GM23338 (cell line): Measurements from ENCODE around the gene ZSCAN21. TPM values are rescaled to one million over a fixed set of nuclear protein-coding genes. Genes with fewer than 3 reads are reported as not detected.

ENCODE experiments used
- ATAC-seq: fragments of 200-7000 bp; cut with Tn5 transposase; 3 replicates; pipeline ENCODE4 v1.9.1; 2020
- DNase-seq: peaks from one replicate; pipeline ENCODE4 v3.0.0-alpha.2; 2015; ENCODE audit warnings: low spot score
- H2AFZ ChIP-seq: fragments of 200-600 bp; sonication (generic); 2 replicates; pipeline ENCODE4 v1.8.0; 2016; ENCODE audit warnings: antibody characterized with exemption, mild to moderate bottlenecking, moderate library complexity
- H3F3A ChIP-seq: fragments of 200-600 bp; sonication (generic); replicated peaks from 2 replicates; pipeline ENCODE4 v1.8.0; 2017; ENCODE audit warnings: antibody characterized with exemption, mixed run types, low read depth
- H3K27ac ChIP-seq: fragments of 200-600 bp; sonication (generic); 2 replicates; pipeline ENCODE4 v1.6.1; 2016; ENCODE audit warnings: low read depth
- H3K27me3 ChIP-seq: fragments of 200-600 bp; sonication (generic); 2 replicates; pipeline ENCODE4 v1.8.0; 2016; ENCODE audit warnings: mild to moderate bottlenecking, mixed run types, moderate library complexity; ENCODE audit not compliant: insufficient read depth
- H3K36me3 ChIP-seq: fragments of 200-600 bp; sonication (generic); 2 replicates; pipeline ENCODE4 v1.8.0; 2016; ENCODE audit warnings: mild to moderate bottlenecking; ENCODE audit not compliant: insufficient read depth
- H3K4me1 ChIP-seq: fragments of 200-600 bp; sonication (generic); 2 replicates; pipeline ENCODE4 v1.8.0; 2016; ENCODE audit warnings: mild to moderate bottlenecking, moderate library complexity; ENCODE audit not compliant: insufficient read depth
- H3K4me2 ChIP-seq: fragments of 200-600 bp; sonication (generic); 2 replicates; pipeline ENCODE4 v1.7.1; 2017; ENCODE audit warnings: mixed run types
- H3K4me3 ChIP-seq: fragments of 200-600 bp; sonication (generic); 2 replicates; pipeline ENCODE4 v1.6.1; 2016; ENCODE audit warnings: mixed run types
- H3K79me2 ChIP-seq: fragments of 200-600 bp; sonication (generic); replicated peaks from 2 replicates; pipeline ENCODE4 v1.8.0; 2017; ENCODE audit warnings: mild to moderate bottlenecking; ENCODE audit not compliant: insufficient read depth
- H3K9me2 ChIP-seq: fragments of 200-600 bp; sonication (generic); 2 replicates; pipeline ENCODE4 v1.8.0; 2017; ENCODE audit not compliant: insufficient read depth
- H4K20me1 ChIP-seq: fragments of 200-600 bp; sonication (generic); replicated peaks from 2 replicates; pipeline ENCODE4 v1.8.0; 2017; ENCODE audit warnings: mild to moderate bottlenecking; ENCODE audit not compliant: insufficient read depth
- H3K27ac Mint-ChIP-seq: 2 replicates; pipeline ENCODE4 v1.8.0; 2020; ENCODE audit warnings: inconsistent platforms, mild to moderate bottlenecking, moderate library complexity, mixed read lengths
- H3K27me3 Mint-ChIP-seq: 3 replicates; pipeline ENCODE4 v1.8.0; 2022; ENCODE audit warnings: low read depth, mild to moderate bottlenecking, moderate library complexity, mixed read lengths, inconsistent platforms; ENCODE audit not compliant: insufficient read depth, poor library complexity
- H3K36me3 Mint-ChIP-seq: 3 replicates; pipeline ENCODE4 v1.8.0; 2021; ENCODE audit warnings: low read depth, mild to moderate bottlenecking, inconsistent platforms, moderate library complexity, mixed read lengths
- H3K4me1 Mint-ChIP-seq: 3 replicates; pipeline ENCODE4 v1.8.0; 2020; ENCODE audit warnings: mild to moderate bottlenecking, inconsistent platforms, mixed read lengths
- H3K4me3 Mint-ChIP-seq: 3 replicates; pipeline ENCODE4 v1.8.0; 2021; ENCODE audit warnings: moderate library complexity, mild to moderate bottlenecking, inconsistent platforms, mixed read lengths
- H3K9me3 Mint-ChIP-seq: 3 replicates; pipeline ENCODE4 v1.8.0; 2020; ENCODE audit warnings: moderate library complexity, mild to moderate bottlenecking, inconsistent platforms, mixed read lengths
- EZH2 ChIP-seq: fragments of 200-600 bp; sonication (generic); IDR thresholded peaks from one replicate; pipeline ENCODE4 v1.8.0; 2017; ENCODE audit warnings: antibody characterized with exemption, mild to moderate bottlenecking, low read depth; ENCODE audit not compliant: unreplicated experiment
- EZH2phosphoT487 ChIP-seq: fragments of 200-600 bp; sonication (generic); IDR thresholded peaks from one replicate; pipeline ENCODE4 v1.8.1; 2018; ENCODE audit warnings: antibody characterized with exemption; ENCODE audit not compliant: unreplicated experiment
- JUNB ChIP-seq: IDR thresholded peaks from one replicate; pipeline ENCODE4 v1.6.1; 2016; ENCODE audit warnings: antibody characterized with exemption; ENCODE audit not compliant: unreplicated experiment
- POLR2AphosphoS5 ChIP-seq: IDR thresholded peaks from 2 replicates; pipeline ENCODE4 v1.6.1; 2016; ENCODE audit warnings: antibody characterized with exemption, low read depth
- ZNF114 ChIP-seq: fragments of 250-450 bp; sonication (Bioruptor Pico); IDR thresholded peaks from 2 replicates; pipeline ENCODE4 v1.5.0; 2020; ENCODE audit warnings: mild to moderate bottlenecking, moderate library complexity
- ZNF331 ChIP-seq: fragments of 250-450 bp; sonication (Bioruptor Pico); IDR thresholded peaks from 2 replicates; pipeline ENCODE4 v1.5.0; 2020; ENCODE audit warnings: low read depth, mild to moderate bottlenecking, moderate library complexity
- polyA plus RNA-seq: library from polyadenylated mRNA; unstranded; fragments of >200 nt; fragmentation: Nextera tagmentation; extraction: Ambion mirVana; gene quantifications from 2 replicates; pipeline ENCODE4 v1.2.1, GENCODE V29; 2016
- total RNA-seq: library from RNA; depleted of rRNA; stranded (reverse); fragments of >200 nt; shearing (Covaris generic); gene quantifications from 2 replicates; pipeline ENCODE4 v1.2.3, GENCODE V29; 2014
- TF ChIP-seq, protein P1 (sequence below): IDR thresholded peaks from one replicate; pipeline ENCODE4 v1.6.1; 2018; ENCODE audit warnings: antibody characterized with exemption; ENCODE audit not compliant: unreplicated experiment
- TF ChIP-seq, protein P2 (sequence below), 2 experiments: fragments of 200-600 bp in 1 of 2; sonication (generic) in 1 of 2; conservative IDR thresholded peaks; 2 replicates each; pipeline versions ENCODE4 v1.5.1 to v1.6.1; 2016 to 2017; ENCODE audit warnings: antibody characterized with exemption in 2 of 2, low read depth in 2 of 2, mild to moderate bottlenecking in 2 of 2, moderate library complexity in 1 of 2
- TF ChIP-seq, protein P3 (sequence below): fragments of 250-450 bp; sonication (Bioruptor Pico); IDR thresholded peaks from 2 replicates; pipeline ENCODE4 v1.5.0; 2020; ENCODE audit warnings: mild to moderate bottlenecking, moderate library complexity

Gene ZSCAN21
- total and polyA plus RNA-seq, 2 experiments from 2014 or later = 15.7 to 21.8 TPM

DNA sequence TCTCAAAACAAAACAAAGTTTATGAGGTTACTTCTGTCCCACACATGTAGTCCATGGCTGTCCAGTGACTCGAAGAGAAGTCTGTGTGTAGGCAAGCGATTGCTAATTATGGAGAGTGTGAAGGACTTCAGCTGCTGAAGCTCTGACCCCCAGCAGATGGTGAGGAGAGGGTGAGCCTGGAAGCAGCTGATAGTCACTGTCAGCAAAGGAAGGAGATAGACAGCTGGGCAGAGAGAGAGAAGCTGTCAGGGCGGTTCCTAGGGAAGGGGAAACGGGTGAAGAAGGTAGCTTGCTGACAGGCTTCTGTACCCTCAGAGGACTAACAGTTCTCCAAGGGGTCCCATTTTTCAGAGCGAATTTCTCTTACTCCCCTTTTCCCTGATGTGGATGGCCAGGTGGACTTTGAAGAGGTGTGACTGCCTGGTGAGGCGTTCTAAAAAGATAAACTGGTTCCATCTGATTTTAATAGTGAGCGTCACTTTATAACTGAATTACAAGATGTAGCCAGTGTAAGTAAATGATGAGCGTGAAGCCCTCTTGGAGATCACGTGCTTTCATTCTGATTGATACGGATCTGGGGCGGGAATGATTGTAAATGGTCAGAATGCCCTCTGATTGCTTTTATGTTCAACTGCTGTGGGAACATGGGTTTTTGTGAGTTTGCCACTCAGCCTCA is 12.1 kb downstream of the ZSCAN21 start:
- H3K27ac ChIP-seq = no peak overlapping the region
- TF ChIP-seq, protein P1, sequence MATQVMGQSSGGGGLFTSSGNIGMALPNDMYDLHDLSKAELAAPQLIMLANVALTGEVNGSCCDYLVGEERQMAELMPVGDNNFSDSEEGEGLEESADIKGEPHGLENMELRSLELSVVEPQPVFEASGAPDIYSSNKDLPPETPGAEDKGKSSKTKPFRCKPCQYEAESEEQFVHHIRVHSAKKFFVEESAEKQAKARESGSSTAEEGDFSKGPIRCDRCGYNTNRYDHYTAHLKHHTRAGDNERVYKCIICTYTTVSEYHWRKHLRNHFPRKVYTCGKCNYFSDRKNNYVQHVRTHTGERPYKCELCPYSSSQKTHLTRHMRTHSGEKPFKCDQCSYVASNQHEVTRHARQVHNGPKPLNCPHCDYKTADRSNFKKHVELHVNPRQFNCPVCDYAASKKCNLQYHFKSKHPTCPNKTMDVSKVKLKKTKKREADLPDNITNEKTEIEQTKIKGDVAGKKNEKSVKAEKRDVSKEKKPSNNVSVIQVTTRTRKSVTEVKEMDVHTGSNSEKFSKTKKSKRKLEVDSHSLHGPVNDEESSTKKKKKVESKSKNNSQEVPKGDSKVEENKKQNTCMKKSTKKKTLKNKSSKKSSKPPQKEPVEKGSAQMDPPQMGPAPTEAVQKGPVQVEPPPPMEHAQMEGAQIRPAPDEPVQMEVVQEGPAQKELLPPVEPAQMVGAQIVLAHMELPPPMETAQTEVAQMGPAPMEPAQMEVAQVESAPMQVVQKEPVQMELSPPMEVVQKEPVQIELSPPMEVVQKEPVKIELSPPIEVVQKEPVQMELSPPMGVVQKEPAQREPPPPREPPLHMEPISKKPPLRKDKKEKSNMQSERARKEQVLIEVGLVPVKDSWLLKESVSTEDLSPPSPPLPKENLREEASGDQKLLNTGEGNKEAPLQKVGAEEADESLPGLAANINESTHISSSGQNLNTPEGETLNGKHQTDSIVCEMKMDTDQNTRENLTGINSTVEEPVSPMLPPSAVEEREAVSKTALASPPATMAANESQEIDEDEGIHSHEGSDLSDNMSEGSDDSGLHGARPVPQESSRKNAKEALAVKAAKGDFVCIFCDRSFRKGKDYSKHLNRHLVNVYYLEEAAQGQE = no peak
- TF ChIP-seq, protein P2, sequence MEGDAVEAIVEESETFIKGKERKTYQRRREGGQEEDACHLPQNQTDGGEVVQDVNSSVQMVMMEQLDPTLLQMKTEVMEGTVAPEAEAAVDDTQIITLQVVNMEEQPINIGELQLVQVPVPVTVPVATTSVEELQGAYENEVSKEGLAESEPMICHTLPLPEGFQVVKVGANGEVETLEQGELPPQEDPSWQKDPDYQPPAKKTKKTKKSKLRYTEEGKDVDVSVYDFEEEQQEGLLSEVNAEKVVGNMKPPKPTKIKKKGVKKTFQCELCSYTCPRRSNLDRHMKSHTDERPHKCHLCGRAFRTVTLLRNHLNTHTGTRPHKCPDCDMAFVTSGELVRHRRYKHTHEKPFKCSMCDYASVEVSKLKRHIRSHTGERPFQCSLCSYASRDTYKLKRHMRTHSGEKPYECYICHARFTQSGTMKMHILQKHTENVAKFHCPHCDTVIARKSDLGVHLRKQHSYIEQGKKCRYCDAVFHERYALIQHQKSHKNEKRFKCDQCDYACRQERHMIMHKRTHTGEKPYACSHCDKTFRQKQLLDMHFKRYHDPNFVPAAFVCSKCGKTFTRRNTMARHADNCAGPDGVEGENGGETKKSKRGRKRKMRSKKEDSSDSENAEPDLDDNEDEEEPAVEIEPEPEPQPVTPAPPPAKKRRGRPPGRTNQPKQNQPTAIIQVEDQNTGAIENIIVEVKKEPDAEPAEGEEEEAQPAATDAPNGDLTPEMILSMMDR (conservative IDR thresholded peaks at IDR 0.05; ENCODE audit: low read depth in 2 of 2) = no peak
- TF ChIP-seq ZNF331 (no peak), EZH2phosphoT487 (no peak), EZH2 (no peak)
- no peak for ATAC-seq
- Mint-ChIP-seq H3K4me3 (no peak overlapping the region), H3K27me3 (peaks cover 7% of the 10 kb centered on the region), H3K9me3 (no peaks in the 10 kb centered on the region), H3K4me1 (no peaks in the 10 kb centered on the region), H3K27ac (no peak overlapping the region), H3K36me3 (peaks cover 87% of the 10 kb centered on the region)
- no peak overlapping the region for H2AFZ ChIP-seq
- no peak overlapping the region for H3K4me2 ChIP-seq
- H3K27me3 ChIP-seq = no peaks in the 10 kb centered on the region
- no peak for DNase-seq
- no peaks in the 10 kb centered on the region for H3K4me1 ChIP-seq
- no peak overlapping the region for H3K4me3 ChIP-seq
- H4K20me1 ChIP-seq = peaks cover 6% of the 10 kb centered on the region; the same call in 1 of the 2 replicates
- H3K36me3 ChIP-seq = peaks cover 40% of the 10 kb centered on the region
- H3K9me2 ChIP-seq = no peaks in the 10 kb centered on the region
- H3F3A ChIP-seq = peaks cover 12% of the 10 kb centered on the region; the same call in 1 of the 2 replicates
- no peaks in the 10 kb centered on the region for H3K79me2 ChIP-seq

DNA sequence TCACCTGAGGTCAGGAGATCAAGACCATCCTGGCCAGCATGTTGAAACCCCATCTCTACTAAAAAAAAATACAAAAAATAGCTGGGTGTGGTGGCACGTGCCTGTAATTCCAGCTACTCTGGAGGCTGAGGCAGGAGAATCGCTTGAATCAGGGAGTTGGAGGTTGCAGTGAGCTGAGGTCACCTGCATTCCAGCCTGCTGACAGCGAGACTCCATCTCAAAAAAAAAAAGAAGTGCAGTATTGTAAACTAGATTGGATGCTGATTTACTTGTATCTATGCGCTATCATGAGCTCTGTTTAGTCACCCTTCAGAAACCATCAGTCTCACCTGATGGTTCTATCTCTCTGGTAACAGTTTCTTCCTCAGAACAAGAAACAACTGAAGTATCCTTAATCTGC is 13.8 kb downstream of the ZSCAN21 start:
- no peaks in the 10 kb centered on the region for H3K79me2 ChIP-seq
- Mint-ChIP-seq H3K4me3 (no peak overlapping the region), H3K27ac (no peak overlapping the region), H3K9me3 (peaks cover 6% of the 10 kb centered on the region; the same call in 1 of the 3 replicates), H3K27me3 (peaks cover 9% of the 10 kb centered on the region), H3K36me3 (peaks cover 86% of the 10 kb centered on the region), H3K4me1 (no peaks in the 10 kb centered on the region)
- no peak overlapping the region for H2AFZ ChIP-seq
- H3F3A ChIP-seq = peaks cover 20% of the 10 kb centered on the region
- no peaks in the 10 kb centered on the region for H3K27me3 ChIP-seq
- no peaks in the 10 kb centered on the region for H3K4me1 ChIP-seq
- peaks cover 6% of the 10 kb centered on the region for H4K20me1 ChIP-seq
- no peaks in the 10 kb centered on the region for H3K9me2 ChIP-seq
- no peak overlapping the region for H3K4me2 ChIP-seq
- DNase-seq (no peak), ATAC-seq (no peak)
- no peak overlapping the region for H3K4me3 ChIP-seq
- no peak overlapping the region for H3K27ac ChIP-seq
- peaks cover 29% of the 10 kb centered on the region for H3K36me3 ChIP-seq
- no peak for TF ChIP-seq ZNF331
- TF ChIP-seq JUNB = no peak
- TF ChIP-seq ZNF114 (CRISPR knock-in tag) = no peak
- TF ChIP-seq, protein P3, sequence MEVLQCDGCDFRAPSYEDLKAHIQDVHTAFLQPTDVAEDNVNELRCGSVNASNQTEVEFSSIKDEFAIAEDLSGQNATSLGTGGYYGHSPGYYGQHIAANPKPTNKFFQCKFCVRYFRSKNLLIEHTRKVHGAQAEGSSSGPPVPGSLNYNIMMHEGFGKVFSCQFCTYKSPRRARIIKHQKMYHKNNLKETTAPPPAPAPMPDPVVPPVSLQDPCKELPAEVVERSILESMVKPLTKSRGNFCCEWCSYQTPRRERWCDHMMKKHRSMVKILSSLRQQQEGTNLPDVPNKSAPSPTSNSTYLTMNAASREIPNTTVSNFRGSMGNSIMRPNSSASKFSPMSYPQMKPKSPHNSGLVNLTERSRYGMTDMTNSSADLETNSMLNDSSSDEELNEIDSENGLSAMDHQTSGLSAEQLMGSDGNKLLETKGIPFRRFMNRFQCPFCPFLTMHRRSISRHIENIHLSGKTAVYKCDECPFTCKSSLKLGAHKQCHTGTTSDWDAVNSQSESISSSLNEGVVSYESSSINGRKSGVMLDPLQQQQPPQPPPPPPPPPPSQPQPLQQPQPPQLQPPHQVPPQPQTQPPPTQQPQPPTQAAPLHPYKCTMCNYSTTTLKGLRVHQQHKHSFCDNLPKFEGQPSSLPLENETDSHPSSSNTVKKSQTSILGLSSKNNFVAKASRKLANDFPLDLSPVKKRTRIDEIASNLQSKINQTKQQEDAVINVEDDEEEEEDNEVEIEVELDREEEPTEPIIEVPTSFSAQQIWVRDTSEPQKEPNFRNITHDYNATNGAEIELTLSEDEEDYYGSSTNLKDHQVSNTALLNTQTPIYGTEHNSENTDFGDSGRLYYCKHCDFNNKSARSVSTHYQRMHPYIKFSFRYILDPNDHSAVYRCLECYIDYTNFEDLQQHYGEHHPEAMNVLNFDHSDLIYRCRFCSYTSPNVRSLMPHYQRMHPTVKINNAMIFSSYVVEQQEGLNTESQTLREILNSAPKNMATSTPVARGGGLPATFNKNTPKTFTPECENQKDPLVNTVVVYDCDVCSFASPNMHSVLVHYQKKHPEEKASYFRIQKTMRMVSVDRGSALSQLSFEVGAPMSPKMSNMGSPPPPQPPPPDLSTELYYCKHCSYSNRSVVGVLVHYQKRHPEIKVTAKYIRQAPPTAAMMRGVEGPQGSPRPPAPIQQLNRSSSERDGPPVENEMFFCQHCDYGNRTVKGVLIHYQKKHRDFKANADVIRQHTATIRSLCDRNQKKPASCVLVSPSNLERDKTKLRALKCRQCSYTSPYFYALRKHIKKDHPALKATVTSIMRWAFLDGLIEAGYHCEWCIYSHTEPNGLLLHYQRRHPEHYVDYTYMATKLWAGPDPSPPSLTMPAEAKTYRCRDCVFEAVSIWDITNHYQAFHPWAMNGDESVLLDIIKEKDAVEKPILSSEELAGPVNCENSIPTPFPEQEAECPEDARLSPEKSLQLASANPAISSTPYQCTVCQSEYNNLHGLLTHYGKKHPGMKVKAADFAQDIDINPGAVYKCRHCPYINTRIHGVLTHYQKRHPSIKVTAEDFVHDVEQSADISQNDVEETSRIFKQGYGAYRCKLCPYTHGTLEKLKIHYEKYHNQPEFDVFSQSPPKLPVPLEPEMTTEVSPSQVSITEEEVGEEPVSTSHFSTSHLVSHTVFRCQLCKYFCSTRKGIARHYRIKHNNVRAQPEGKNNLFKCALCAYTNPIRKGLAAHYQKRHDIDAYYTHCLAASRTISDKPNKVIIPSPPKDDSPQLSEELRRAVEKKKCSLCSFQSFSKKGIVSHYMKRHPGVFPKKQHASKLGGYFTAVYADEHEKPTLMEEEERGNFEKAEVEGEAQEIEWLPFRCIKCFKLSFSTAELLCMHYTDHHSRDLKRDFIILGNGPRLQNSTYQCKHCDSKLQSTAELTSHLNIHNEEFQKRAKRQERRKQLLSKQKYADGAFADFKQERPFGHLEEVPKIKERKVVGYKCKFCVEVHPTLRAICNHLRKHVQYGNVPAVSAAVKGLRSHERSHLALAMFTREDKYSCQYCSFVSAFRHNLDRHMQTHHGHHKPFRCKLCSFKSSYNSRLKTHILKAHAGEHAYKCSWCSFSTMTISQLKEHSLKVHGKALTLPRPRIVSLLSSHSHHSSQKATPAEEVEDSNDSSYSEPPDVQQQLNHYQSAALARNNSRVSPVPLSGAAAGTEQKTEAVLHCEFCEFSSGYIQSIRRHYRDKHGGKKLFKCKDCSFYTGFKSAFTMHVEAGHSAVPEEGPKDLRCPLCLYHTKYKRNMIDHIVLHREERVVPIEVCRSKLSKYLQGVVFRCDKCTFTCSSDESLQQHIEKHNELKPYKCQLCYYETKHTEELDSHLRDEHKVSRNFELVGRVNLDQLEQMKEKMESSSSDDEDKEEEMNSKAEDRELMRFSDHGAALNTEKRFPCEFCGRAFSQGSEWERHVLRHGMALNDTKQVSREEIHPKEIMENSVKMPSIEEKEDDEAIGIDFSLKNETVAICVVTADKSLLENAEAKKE (CRISPR knock-in tag) = no peak
- TF ChIP-seq POLR2AphosphoS5 = no peak
